ENCODE measurements around the gene BMPR1A. TPM values are rescaled to one million over a fixed set of nuclear protein-coding genes. Genes with fewer than 3 reads are reported as not detected.
A peak's percentile ranks its signal among the peaks of the same experiment; 100 is the strongest.

The BMPR1A gene
- total and polyA plus RNA-seq, 2 experiments from 2014 or later, result 14.2 to 82.5 TPM

GRCh38 chr10:86898511-86898910, 142.1 kb downstream of the BMPR1A start:
- H3K4me1 Mint-ChIP-seq, result peaks cover 17% of the 10 kb centered on the region
- peaks cover 10% of the 10 kb centered on the region; the same call in 1 of the 2 replicates for H3K79me2 ChIP-seq (replicated peaks; ENCODE audit: insufficient read depth)
- TF ChIP-seq JUNB (IDR thresholded peaks at IDR 0.05; ENCODE audit: unreplicated experiment), result no peak
- no peak for TF ChIP-seq CREB1 (CRISPR knock-in tag; IDR thresholded peaks at IDR 0.05; ENCODE audit: low read depth)
- TF ChIP-seq ETS1 (IDR thresholded peaks at IDR 0.05), result no peak
- TF ChIP-seq EZH2 (IDR thresholded peaks at IDR 0.05; ENCODE audit: low read depth, unreplicated experiment), result no peak
- TF ChIP-seq ZNF462 (CRISPR knock-in tag; IDR thresholded peaks at IDR 0.05), result no peak
- TF ChIP-seq NANOG (IDR thresholded peaks at IDR 0.05; ENCODE audit: borderline replicate concordance), result no peak
- TF ChIP-seq ZNF114 (CRISPR knock-in tag; IDR thresholded peaks at IDR 0.05), result no peak
- TF ChIP-seq CTCF (conservative IDR thresholded peaks at IDR 0.05; ENCODE audit: low read depth in 2 of 2), result no peak
- no peak for TF ChIP-seq EZH2phosphoT487 (IDR thresholded peaks at IDR 0.05; ENCODE audit: unreplicated experiment)
- TF ChIP-seq ZNF331 (CRISPR knock-in tag; IDR thresholded peaks at IDR 0.05; ENCODE audit: low read depth), result no peak
- no peak for TF ChIP-seq REST (IDR thresholded peaks at IDR 0.05; ENCODE audit: unreplicated experiment)
- TF ChIP-seq POLR2AphosphoS5 (IDR thresholded peaks at IDR 0.05; ENCODE audit: low read depth), result no peak
- TF ChIP-seq STAT1 (IDR thresholded peaks at IDR 0.05; ENCODE audit: unreplicated experiment), result no peak
- peaks cover 9% of the 10 kb centered on the region; the same call in 1 of the 2 replicates for H4K20me1 ChIP-seq (replicated peaks; ENCODE audit: insufficient read depth)
- no peaks in the 10 kb centered on the region for H3K9me2 ChIP-seq (ENCODE audit: insufficient read depth)
- no peak overlapping the region for H3K4me2 ChIP-seq
- no peaks in the 10 kb centered on the region for H3K27me3 ChIP-seq (ENCODE audit: insufficient read depth)
- H3K36me3 ChIP-seq (ENCODE audit: insufficient read depth), result peaks cover 16% of the 10 kb centered on the region; the same call in 1 of the 2 replicates
- H2AFZ ChIP-seq, result no peak overlapping the region
- DNase-seq (ENCODE audit: low spot score) (no peak), ATAC-seq (no peak)
- no peak overlapping the region for H3K4me3 ChIP-seq
- peaks cover 7% of the 10 kb centered on the region; the same call in 1 of the 2 replicates for H3F3A ChIP-seq (replicated peaks; ENCODE audit: low read depth)
- no peaks in the 10 kb centered on the region for H3K9me3 Mint-ChIP-seq
- peaks cover 57% of the 10 kb centered on the region for H3K36me3 Mint-ChIP-seq (ENCODE audit: low read depth)
- no peak overlapping the region for H3K27ac Mint-ChIP-seq
- peaks cover 14% of the 10 kb centered on the region for H3K4me1 ChIP-seq (ENCODE audit: insufficient read depth)
- peak overlapping the region; percentile 23; the same call in 1 of the 2 replicates for H3K27ac ChIP-seq (ENCODE audit: low read depth)
- H3K27me3 Mint-ChIP-seq (ENCODE audit: insufficient read depth, low read depth, poor library complexity), result peaks cover 3% of the 10 kb centered on the region
- no peak overlapping the region for H3K4me3 Mint-ChIP-seq
